GM21619 (cell line): ENCODE data around the gene SOX8.

Experiments used
- ATAC-seq: cut with Tn5 transposase; IDR thresholded peaks from one replicate; pipeline ENCODE4 v1.9.1; 2021; ENCODE audit not compliant: unreplicated experiment

SOX8 gene

GRCh38 chr16:972316-973002, 9.1 kb upstream of the SOX8 start:
- ATAC-seq = no peak

DNA sequence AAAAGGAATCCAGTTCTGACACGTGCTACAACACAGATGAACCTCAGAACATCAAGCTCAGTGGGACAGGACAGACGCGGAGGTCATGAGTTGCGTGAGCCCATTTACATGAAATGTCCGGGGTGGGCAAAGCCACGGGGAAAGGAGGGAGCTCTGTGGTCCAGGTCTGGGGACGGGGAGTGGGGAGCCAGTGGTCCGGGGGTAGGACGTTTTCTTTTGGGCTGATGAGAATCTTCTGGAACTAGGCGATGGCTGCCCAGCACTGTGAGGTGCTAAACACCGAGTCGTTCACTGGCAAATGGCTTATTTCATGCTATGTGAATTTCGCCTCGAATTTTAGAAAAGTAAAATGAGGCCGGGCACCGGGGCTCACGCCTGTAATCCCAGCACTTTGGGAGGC, 8.2 kb upstream of the SOX8 start:
- no peak for ATAC-seq

DNA sequence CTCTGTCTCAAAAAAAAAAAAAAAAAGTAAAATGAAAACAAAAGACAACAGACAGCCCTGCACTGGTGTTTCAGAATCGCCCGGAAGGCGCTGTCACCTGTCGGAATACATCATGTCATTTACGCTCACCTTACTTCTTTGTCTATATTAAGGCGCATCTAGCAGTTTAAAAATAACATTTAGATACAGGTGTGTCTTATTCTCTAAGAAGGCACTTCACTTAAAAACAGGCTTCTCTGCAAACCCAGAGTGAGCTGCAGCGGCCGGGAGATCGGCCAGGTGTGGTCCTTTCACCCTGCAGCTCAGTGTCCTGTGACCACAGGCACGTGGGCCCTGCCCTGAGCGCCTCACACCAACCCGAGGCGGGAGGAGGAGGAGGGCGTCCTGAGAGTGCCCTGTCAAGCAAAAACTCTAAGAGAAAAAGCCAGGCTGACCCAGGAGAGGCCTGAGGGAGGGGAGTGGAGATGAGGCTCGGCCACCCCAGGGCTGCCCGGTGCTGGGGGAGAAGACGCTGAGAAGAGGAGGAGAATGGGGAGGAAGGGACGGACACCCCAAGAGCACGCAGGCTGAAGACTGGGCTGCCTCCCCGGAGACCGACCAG, 7.5 kb upstream of the SOX8 start:
- no peak for ATAC-seq

- ATAC-seq = no peak
These were observed 6.8 kb upstream of the SOX8 start for GRCh38 chr16:974611-975261.

- no peak for ATAC-seq
These were observed 6.3 kb upstream of the SOX8 start for GRCh38 chr16:975291-975690.

DNA sequence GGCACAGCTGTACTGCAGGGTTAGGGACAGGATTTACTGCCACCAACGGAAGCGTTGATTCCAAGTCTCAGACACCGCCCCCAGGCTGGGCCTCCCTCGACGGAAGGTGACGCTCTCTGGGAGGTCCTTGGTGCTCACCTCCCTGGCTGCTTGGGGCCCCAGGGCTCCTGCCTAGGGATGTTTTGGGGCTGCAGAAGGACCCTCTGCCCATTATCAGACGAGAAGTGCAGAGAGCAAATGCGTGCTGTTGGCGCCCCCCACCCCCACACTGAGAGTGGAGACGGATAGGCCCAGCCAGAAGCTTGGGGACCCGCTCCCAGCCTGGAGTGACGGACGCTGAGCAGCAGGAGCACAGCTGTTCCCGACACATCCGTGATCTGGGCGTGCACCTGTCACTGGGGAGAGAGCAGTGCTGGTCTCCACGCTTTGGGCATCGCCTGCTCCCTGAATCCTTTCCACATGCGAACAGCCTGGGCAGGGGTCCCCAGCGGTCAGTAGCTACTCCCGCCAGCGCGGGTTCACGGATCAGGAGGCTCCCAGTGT, 5.1 kb upstream of the SOX8 start:
- no peak for ATAC-seq

GRCh38 chr16:977081-977701, 4.4 kb upstream of the SOX8 start:
- ATAC-seq = no peak

DNA sequence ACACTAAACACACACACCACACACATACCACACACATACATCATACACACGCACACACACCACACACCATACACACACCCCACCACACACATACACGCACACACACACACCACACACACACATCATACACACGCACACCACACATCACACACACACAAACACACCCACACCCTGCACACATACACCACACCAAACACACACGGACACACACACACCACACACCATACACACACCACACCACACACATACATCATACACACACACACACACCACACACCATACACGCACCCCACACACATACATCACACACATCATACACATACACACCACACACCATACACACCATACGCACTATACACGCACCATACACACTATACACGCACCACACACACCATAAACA, 3.7 kb upstream of the SOX8 start:
- no peak for ATAC-seq

GRCh38 chr16:978403-978802, 3.2 kb upstream of the SOX8 start:
- no peak for ATAC-seq

- no peak for ATAC-seq
These were observed 2.4 kb upstream of the SOX8 start for GRCh38 chr16:979147-979546.

DNA sequence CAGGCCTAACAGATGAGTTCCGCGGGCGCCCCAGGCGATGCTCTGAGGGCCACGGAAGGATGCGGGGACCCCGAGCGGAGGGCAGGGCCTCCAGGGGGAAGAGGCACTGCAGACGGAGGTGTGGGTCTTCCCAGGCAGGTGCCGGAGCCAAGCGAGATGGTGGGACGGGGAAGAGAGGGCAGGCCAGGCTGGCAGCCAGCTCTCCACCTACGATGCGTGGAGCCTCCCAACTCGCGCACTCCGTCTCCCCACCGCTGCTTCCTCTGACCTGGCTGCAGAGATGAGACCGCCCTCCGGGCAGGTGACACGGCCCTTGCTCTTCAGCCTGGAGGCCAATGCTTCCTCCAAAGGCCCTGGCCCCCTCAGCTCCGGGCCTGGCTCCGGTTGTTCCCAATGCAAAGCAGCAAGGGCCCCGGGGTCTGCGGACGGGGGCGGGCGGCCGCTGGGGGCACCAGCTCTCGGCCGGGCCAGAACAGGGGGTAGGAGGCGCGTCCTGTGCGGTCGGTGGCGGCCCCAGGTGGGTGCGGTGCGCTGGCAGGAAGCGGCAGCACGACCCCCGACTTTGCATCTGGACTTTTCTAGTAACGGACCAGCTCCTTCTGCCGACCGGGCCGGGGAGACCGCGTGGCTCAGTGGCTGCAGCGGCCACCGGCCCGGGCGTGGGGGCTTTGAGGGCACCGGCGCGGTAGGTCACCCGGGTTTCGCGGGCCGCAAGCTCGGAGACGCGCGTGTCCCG, 1.5 kb upstream of the SOX8 start:
- ATAC-seq = no peak

DNA sequence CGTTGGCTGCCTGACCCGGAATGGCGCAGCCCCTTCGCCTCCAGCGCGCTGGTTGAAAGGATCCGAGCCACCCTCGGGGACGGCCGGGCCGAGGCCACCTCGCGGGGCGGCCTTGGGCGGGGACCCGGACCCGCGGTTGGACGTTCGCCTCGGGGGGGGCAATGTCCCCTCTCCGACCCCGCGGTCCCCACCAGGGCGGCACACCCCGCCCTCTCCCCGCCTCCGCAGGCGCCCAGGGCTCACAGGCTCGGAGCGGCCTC, 1.0 kb upstream of the SOX8 start:
- ATAC-seq = no peak

- no peak for ATAC-seq
These were observed 824 bp downstream of the SOX8 start for GRCh38 chr16:982145-983043.

DNA sequence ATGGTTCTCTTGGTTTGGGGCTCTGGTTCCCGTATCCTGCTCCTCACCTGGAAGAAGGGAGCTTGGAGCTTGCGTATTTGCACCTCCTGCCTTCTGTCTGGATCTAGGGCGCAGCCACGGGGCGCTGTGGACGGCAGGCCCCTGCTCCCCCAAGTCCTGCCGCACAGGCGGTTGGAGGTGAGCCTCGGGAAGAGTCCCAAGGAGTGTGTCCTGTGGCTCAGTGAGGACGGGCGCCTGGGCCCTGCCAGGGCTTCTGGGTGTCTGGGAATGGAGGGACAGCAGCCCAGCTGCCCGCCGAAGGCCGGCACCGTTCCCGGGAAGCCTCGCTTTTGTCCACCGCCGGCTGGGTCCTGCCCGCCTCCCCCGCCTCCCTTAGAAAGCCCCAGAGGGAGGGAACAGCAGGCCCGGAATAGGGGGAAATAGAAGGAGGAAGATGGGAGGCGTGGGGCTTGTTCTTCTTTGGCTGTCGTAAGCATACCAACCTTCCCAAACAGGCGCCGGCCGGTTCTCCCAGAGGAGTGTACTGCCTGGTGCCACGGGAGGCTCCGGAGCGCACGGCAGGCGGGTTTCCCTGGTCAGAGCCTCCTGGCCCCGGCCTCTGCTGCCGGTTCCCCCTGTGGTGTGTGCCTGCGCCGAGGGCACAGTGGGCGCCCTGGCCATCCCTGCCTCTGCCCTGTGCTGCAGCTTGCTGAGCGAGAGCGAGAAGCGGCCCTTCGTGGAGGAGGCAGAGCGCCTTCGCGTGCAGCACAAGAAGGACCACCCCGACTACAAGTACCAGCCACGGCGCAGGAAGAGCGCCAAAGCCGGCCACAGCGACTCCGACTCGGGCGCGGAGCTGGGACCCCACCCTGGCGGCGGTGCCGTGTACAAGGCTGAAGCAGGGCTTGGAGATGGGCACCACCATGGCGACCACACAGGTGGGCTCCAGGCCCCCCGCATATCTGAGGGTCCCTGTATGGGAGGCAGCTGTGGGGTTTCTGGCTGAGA, 1.8 kb downstream of the SOX8 start:
- no peak for ATAC-seq

DNA sequence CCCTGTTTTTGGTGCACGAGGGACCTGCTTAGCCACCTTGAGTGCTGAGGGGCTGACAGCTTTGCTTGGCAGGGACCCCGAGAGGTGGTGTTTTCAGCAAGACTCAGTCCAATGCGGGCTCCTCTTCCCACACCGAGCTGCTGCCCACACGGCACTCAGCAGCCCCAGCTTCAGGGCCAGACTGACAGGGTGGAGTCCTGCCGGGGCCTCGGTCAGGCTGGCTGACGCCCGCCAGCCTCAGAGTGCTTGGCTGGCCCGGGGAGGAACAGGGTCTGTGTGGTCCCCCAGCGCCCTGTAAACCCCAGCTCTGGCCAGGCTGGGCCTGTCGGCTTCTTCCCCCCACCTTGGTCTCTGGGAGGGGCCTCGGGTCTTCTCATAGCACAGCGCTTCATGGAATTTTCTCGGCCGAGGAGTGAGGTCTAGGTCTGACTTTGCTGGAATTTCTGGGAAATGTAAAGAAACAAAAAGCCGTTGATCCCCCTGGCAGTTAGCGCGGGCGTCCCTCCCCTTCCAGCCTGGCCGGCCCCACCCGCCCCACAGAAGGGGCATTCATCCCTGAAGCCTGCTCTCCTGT, 2.6 kb downstream of the SOX8 start:
- ATAC-seq = no peak

- ATAC-seq = no peak
These were observed 3.4 kb downstream of the SOX8 start for GRCh38 chr16:984736-985636.

DNA sequence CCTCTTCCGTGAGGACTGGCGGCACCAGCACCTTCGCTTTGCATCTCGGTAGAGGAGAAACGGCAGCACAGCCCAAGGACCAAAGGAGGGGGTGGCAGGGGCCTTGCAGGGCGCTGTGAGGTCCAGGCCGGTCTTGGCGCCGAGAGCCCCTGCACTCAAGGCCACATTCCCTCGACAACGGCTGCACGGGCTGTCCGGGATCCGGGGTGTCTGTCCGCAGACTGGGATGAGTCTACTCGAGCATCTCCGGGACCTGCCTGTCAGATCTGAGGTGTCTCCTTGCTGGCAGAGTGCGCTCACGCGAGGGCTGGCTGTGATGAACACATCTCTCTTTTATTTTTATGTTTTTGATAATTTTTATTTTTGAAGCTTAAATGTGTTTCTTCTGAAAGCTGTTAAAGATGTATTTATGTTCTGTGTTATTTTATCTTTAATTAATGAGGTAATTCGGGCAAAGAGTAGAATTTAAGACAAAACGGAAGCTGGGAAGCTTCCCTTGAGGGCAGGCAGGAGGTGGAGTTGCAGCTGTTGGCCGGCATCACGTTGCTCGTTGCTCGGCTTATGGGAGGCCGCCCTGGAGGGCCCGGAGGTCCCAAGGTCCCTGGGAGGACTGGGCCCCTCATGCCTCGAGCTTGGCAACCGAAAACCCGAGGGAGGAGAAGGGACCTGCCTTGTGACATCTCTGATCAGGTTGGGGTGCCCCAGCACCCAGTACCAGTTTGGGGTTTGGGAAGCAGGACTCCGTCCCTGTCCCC, 4.3 kb downstream of the SOX8 start:
- ATAC-seq = no peak
